IPS DF 4.7 (cell line): Measurements from ENCODE around the gene S100A9.
"Not testable (repeated sequence)": the region's sequence is repeated elsewhere in the genome, so short reads cannot be mapped to it uniquely, and the experiment has no call there.

Experiments
- DNase-seq: peaks from one replicate; pipeline ENCODE4 v3.0.0-alpha.2; 2013; ENCODE audit warnings: low spot score; ENCODE audit errors: extremely low read depth

S100A9 gene

DNA sequence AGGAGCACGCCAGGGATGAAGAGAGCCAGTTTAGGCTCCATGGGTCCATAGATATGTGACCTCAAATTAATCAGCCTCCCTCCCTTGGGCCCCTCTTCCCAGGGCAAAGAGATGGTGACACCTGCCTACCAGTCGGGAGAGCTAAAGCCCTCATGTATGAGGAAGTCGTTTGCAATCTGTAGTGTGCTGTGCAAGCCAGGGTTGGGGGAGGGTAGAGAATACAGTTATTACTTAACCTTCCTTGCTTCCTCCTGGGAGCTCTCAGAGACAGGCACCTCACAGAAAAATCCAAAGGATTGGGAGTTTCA lies 13.0 kb upstream of the S100A9 start:
- no peak for DNase-seq

DNA sequence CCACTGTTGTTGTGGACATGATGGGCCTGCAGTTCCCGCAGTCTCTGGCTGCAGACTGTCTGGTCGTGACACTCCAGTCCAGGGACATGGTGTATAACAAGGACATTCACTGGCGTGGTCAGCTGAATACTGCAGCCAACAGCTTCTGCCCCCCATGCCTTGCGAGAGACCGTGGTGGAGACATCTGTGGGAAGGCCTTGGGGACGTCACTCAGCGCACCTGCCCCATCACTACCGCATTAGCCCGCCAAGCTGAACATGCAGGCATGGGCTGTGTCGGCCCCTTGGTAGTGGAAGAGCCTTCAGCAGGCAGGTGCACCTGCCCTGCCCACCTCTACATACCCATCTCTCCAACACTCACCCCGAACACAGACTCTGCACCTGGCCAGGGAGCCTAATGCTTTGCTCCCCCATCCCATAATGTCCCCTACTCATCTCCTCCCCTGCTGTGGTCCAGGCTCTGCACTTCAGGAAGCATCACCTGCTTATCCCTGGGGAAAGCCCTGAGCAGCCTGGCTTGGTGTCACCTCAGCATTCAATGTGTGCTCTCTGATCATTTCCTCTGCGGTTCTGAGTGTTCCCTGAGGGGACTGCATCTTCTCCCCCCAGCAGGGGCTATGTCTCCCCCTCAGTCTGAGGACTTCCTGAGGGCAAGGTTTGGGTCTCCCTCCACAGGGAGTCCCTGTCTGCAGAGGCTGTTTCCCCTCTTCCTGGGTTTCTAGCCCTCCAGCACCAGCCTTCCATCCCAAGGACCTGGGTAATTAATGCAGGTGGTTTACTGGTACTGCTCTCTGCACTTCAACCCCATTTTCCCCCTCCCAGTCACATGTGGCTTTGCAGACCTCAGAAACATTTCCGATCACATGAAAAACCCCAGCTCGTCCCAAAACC lies 12.2 kb upstream of the S100A9 start:
- DNase-seq, result no peak

GRCh38 chr1:153346077-153346723 lies 11.5 kb upstream of the S100A9 start:
- DNase-seq, result no peak

DNA sequence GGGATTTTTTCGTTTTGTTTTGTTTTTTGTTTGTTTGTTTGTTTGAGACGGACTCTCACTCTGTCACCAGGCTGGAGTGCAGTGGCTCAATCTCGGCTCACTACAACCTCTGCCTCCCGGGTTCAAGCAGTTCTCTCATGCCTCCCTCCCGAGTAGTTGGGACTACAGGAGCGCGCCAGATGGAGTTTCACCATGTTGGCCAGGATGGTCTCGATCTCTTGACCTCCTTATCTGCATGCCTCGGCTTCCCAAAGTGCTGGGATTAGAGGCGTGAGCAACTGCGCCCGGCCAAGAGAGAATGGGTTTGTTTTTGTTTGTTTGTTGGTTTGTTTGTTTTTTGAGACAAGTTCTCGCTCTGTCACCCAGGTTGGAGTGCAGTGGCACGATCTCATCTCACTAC lies 10.6 kb upstream of the S100A9 start:
- not testable (repeated sequence) for DNase-seq

DNA sequence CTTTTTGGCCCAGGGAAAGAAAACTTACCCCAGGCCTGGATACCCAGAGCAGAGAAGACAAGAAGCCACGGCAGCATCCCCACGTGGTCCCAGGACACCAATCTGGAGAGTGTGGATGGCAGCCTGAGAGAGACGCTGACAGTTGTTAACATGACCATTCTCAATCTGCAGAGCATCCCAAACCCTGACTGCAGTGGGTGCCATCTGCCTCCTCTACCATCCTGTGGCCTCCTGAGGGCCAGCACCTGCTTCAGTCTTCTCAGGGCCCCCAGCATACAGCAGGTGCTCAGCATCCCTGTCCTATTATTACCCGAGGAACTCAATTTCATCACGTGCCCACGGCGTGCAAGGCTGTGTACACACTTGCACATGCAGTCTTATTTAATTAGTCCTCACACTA lies 9.8 kb upstream of the S100A9 start:
- no peak for DNase-seq

GRCh38 chr1:153348511-153349362 lies 8.9 kb upstream of the S100A9 start, which contains the start of gene PGLYRP4:
Gene PGLYRP4 (minus strand): TSS chr1:153348841. CDS start chr1:153347932, 909 bp downstream.
- DNase-seq, result no peak

DNA sequence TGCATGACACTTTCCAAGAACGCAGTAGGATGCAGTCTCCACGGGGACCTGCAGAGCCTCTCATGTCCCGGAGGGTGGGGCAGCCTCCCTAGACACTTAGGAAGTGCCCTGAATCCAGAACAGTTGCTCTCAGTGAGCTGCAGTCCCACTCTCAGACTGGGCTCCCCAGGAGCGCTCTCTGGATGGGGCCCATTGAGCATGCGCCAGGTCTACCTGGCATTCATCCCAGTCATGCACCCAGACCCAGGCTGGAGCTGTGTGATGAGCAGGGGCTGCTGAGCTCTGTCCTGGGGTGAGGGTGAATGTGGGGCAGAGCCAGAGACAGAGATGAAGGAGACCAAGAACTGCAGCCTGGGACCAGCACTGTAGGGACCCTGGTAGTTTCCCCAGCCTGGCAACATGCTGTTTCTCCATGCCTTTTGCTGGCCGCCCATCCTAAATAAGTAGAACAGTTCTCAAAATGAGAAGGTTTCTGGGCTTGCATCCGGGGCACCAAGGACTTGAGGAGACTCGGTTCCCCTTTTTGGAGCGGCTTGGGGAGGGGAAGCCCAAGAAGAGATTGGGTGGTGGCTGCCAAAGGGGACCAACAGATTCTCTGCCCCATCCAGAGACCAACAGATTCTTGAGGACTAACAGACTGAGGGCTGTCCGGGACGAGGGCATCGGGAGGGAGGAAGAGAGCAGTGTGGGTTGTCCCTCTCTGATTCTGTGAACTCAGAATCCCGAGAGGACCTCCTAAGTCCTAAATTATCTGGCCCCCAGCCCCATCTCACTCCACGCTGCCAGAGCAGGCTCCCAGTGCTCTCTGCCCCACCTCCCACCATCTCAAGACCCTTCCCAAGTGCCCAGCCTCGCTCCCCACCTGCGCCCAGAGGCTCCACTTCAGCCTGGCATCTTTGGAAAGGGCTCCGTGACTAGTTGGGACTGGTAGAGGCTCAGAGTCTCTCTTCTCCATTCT lies 8.0 kb upstream of the S100A9 start:
- no peak for DNase-seq

DNA sequence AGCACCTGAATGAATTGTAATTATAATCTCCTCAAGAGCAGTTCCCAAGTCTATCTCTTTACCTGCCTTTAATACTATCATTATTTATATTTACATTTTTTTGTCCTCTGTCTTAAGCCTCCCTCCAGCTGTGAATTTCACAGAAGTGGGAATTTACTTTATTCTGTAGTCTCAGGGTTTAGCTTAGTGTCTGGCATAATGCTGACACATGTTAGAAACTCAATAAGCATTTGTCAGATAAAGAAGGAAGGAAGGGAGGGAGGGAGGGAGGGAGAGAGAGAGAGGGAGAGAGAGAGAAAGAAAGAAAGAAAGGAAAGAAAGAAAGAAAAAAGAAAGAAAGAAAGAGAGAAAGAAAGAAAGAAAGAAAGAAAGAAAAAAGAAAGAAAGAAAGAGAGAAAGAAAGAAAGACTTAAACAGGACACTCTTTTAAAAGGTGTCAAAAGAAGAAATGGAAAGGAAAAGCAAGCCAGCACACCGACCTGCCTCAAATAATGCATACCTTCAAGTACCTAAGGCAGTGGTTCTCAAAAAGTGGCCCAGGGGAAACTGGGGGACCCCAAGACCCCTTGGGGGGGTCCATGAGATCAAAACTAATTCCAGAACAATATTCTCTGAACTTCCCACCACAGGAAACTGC lies 7.2 kb upstream of the S100A9 start:
- DNase-seq, result no peak

GRCh38 chr1:153352523-153352922 lies 5.1 kb upstream of the S100A9 start:
- peak; percentile 38 for DNase-seq

GRCh38 chr1:153353226-153353947 lies 4.3 kb upstream of the S100A9 start:
- DNase-seq, result peak; percentile 38

GRCh38 chr1:153354515-153355193 lies 3.0 kb upstream of the S100A9 start:
- no peak for DNase-seq

GRCh38 chr1:153355445-153356071 lies 2.1 kb upstream of the S100A9 start:
- DNase-seq, result peak; percentile 46

- no peak for DNase-seq
Measured at GRCh38 chr1:153356392-153357075, 1.1 kb upstream of the S100A9 start.

- no peak for DNase-seq
Measured at GRCh38 chr1:153357076-153357852, 390 bp upstream of the S100A9 start.

- DNase-seq, result no peak
Measured at GRCh38 chr1:153358691-153358975, 979 bp downstream of the S100A9 start.

GRCh38 chr1:153359241-153359640 lies 1.6 kb downstream of the S100A9 start:
- DNase-seq, result no peak

DNA sequence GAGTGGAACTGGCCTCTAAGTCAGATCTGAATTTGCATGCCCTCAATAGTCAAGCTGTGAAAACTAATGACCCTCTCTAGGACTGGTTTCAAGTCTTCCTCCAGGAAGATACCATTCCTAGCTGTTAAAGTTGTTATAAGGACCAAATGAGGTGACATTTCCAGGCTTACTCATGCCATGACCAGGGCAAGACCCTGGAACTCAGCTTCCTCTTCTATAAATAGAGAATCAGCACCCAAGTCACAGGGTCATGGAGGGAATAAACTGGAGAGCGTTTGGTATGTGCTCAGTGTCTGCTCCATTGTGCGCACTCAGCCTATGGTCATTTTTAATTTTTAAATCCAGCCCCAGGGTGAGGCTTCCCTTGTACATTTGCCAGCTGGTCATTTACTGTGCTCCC lies 2.5 kb downstream of the S100A9 start:
- DNase-seq, result no peak
